GM12872 (cell line): Measurements from ENCODE around the gene SPACA4.

Experiments used
- TF ChIP-seq, protein P1 (sequence below): IDR thresholded peaks from 3 replicates; pipeline ENCODE4 v1.5.1; 2011; ENCODE audit warnings: low read depth, mild to moderate bottlenecking, low read length, moderate library complexity; ENCODE audit not compliant: insufficient read depth

The SPACA4 gene

DNA sequence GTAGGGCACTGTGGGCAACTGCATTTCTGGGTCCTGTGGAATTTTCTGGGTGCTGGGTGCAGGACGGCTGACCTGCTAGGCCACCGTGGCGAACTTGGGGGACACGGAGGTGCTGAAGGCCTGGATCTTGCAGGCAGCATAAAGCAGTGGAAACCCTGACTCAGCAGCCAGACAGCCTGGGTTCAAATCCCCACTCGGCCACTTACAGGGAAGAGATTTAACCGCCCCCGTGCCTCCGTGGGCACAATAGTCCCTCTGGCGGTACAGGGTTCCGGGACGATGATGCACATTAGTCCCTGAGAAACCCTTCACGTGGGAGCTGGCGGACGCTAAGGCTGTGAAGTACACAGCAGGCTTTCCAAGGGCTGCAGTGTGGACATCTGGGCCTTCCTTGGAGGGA lies 5.3 kb downstream of the SPACA4 start:
- TF ChIP-seq, protein P1, sequence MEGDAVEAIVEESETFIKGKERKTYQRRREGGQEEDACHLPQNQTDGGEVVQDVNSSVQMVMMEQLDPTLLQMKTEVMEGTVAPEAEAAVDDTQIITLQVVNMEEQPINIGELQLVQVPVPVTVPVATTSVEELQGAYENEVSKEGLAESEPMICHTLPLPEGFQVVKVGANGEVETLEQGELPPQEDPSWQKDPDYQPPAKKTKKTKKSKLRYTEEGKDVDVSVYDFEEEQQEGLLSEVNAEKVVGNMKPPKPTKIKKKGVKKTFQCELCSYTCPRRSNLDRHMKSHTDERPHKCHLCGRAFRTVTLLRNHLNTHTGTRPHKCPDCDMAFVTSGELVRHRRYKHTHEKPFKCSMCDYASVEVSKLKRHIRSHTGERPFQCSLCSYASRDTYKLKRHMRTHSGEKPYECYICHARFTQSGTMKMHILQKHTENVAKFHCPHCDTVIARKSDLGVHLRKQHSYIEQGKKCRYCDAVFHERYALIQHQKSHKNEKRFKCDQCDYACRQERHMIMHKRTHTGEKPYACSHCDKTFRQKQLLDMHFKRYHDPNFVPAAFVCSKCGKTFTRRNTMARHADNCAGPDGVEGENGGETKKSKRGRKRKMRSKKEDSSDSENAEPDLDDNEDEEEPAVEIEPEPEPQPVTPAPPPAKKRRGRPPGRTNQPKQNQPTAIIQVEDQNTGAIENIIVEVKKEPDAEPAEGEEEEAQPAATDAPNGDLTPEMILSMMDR, result no peak

DNA sequence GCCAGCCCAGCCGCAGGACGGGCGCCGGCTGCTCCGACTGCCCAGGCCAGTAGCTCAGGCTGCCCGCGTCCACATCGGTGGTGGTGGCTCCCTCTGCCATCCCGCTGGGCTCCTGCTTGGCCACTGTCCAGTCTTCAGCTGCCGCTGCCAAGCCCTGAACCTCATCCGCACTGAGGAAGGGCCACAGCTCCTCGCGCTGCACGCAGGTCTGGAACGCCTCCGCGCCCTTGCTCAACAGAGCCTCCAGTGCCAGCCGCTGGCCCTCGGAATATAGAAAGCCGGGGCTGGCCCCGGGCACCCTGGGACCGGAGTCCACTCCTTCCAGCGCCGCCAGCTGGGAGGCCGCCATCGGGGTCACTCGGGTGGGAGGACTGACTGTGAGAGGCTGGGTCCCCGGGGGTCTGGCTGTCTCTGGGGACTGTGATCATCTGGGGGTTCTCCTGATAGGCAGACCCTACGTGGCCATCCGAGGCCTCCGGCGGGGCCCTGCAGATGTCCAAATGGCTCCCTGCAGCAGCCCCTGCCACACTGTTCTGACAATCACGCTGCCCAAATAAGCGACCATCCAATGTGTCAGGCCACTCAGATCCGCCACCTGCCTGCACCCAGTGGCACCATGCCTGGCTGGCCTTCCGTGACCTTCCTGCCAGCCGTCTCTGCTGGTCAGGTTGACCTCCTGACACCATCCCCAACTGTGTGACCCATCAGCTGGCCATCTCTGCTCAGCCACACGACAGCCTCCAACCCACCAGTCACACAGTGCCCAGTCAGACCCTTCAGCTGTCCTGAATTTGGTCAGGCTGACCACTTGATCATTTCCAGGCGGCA lies 6.7 kb downstream of the SPACA4 start:
- TF ChIP-seq, protein P1, result no peak

DNA sequence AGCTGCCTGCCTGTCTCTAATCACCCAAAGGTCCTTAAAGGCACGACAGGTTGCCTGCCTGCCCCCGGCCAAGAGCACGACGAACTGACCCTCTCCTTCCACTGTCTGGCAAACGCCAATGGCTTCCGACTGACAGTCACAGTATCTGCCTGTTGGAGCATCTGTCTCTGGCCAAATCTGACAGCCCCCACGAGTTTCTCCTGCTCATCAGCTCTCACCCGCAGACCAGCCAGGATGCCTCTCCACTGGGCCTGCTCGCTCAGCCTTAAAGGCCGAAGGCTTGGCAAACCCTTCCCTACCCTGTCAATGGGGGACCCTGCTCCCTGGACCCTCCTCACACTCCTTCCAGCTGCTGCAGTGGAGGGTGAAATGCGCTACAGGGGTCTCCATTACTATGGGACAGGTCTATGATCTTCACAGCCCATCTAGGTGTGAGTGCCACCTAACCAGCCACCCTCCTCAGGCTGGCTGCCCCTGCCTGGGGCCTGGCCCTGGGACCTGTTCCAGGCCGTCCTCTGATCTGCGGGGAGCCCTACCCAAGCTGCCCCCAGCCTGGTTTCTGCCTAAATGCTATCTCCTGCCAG lies 7.4 kb downstream of the SPACA4 start:
- TF ChIP-seq, protein P1, result no peak

DNA sequence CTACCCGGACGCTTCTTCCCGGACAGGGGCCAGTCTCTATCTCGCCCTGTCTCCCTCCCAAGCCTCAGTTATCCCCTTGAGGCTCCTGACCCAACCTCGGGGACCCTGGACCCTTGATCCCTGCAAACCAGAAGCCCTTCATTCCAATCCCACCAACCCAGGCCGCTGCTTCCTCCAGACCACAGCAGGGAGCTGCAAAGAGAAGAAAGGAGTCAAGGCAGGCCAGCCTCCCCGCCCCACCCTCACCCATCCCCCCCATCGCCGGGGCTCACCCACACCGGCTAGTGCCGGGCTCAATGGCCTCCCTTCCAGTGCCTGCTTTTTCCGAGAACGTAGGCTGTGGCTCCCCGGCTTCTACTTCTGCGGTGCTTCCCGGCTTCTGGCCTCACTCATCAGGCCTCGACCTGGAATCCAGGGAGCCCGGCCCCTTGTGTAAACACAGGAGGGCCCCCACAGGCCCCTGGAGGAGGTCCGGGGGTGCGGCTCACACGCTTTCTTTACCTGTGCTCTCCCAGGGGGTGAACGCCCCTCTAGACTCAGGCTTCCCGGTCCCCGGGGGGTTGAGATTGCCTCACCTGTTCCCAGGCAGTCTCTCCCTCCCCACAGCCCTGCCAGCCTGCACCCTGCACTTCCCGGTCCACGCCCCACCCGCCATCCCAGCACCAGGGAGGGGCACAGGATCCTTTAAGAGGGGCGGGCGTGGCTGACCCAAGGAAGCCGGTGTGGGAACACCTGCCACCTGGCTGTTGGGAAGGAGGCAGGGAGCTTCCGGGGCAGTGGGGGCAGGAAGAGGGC lies 8.1 kb downstream of the SPACA4 start, which contains the start of gene FAM83E:
TSS of gene FAM83E (minus strand) at position 641 of the 795 bp plus-strand sequence. CDS start 1,704 bp downstream, outside the sequence.
- TF ChIP-seq, protein P1, result no peak

DNA sequence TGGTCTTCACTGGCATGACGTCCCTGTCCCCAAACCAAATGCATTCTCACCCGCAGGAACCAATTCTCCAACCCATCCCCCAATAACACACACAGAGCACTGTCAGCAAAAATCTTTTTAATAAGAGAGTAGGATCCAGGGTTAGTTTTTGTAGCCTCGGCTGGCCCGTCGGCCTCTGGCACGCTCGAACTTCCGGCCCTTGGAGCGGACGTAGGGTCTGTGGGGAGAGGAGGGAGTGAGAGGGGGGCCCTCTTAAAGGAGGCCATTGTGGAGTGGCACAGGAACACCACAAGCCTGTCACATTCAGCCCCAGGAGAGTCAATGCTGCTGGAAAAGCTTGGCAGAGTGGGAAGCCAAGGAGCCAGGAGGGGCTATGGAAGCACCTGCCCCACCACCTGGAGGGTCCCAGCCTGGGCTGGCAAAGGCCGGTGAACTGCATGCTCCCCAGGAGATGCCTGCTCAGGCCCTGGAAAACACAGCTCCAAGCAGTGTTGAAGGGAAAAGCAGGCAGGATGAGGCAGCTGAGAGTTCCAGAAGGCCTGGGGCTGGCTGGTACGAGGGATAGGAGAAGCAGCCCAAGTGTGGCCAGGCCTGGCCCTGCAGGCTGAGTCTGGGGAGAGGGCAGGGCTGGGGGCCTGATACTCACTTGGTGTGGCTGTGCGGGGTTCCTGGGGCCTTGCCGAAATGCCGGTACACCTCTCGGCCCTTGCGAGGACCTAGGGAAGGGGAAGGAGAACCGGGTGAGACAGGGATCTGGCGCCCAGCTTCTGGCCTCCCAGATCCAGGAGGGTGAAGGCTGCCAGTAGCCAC lies 8.9 kb downstream of the SPACA4 start:
- TF ChIP-seq, protein P1, result no peak

DNA sequence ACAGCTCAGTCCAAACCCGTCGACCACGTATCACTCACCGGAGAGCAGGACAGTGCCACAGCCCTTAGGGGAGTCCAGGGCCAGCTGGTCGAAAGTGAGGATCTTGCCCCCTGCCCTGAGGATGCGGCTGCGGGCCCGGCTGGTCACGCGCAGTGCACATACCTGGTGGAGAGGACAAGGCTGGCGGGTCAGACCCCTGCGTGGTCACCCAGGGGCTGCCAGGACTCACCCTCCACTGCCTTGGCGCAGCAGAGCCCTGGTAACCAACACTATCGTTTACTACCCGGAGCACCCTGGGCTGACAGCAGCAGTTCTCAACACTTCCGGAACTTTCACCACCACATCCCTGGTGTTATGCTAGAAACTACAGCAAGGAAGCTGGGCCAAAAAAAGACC lies 9.5 kb downstream of the SPACA4 start:
- TF ChIP-seq, protein P1, result no peak
